Measurements from ENCODE around the gene CPZ. TPM values are rescaled to one million over a fixed set of nuclear protein-coding genes. Genes with fewer than 3 reads are reported as not detected.

Gene CPZ
- total RNA-seq, 1 experiment from 2014 or later, result 37.3 TPM

DNA sequence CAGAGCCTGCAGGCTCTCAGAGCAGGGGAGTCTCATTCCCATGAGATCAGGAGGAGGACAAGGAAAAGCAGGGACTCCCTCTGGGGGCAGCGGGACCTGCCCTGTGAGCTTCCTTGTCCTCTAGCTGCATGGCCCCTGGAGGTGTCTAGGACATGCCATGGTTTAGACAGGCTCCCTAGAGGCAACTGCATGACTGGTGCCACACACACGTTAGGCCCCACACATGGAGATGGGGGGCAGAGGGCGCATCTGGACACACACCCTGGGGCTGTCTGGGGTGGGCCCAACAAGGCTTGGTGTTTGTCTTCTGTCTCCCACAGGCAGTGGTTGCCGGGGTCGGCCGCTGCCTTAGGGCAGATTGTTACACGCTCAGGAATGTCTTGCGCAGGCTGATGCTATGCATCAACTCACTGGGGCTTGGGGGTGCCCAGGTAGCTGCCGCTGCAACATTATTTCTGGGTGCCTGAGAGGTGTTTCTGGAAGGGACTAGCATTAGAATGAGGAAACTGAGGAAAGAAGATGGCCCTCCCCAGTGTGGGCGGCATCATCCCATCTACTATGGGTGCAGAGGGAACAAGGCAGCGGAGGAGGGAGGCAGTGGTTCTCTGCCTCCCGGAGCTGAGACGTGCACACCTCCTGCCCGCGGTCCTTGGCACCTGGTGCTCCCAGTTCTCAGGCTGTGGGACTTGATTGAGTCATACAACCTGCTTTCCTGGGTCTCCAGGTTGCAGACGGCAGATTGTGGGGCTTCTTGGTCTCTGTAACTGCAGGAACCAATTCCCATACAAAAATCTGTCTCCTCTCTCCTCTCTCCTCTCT lies 44.4 kb upstream of the CPZ start:
- H3K14ac ChIP-seq (ENCODE audit: insufficient read depth, low read length), result no peak overlapping the region; the same call in 1 of the 2 replicates
- Mint-ChIP-seq H3K4me3 (no peak overlapping the region), H3K4me1 (peaks cover 18 to 29% of the 10 kb centered on the region in 2 experiments), H3K9me3 (no peaks in the 10 kb centered on the region; a peak in 1 of 5 replicates), H3K36me3 (ENCODE audit: insufficient read depth in 1 of 3, low read depth in 3 of 3) (no peaks in the 10 kb centered on the region), H3K27me3 (ENCODE audit: low read depth) (peaks cover 4% of the 10 kb centered on the region), H3K27ac (peak overlapping the region in 2 of 3 experiments; percentile 49 to 88; a peak in 2 of 7 replicates)
- no peak overlapping the region for H2BK120ac ChIP-seq (ENCODE audit: low read depth, low read length, poor library complexity, severe bottlenecking)
- no peak for DNase-seq
- H2BK5ac ChIP-seq (ENCODE audit: insufficient read length, low read length), result no peak overlapping the region
- no peak overlapping the region for H4K5ac ChIP-seq (ENCODE audit: insufficient read length, low read depth, low read length)
- H3K9ac ChIP-seq (ENCODE audit: extremely low read depth, insufficient read length, low read length), result no peak overlapping the region
- no peak overlapping the region for H3T11ph ChIP-seq (ENCODE audit: low read length)
- H2AFZ ChIP-seq (ENCODE audit: low read length), result no peak overlapping the region
- H3K27ac ChIP-seq (ENCODE audit: insufficient read length, low read depth, low read length), result no peak overlapping the region
- H3K18ac ChIP-seq (ENCODE audit: insufficient read length, low read depth, low read length), result no peak overlapping the region
- H3K56ac ChIP-seq (ENCODE audit: insufficient read length, low read depth, low read length), result no peak overlapping the region
- H3K27me3 ChIP-seq (ENCODE audit: insufficient read depth, low read length), result no peaks in the 10 kb centered on the region
- no peak overlapping the region for H2BK12ac ChIP-seq (ENCODE audit: insufficient read length, low read depth, low read length)
- no peak overlapping the region for H3K4me2 ChIP-seq (ENCODE audit: insufficient read depth, insufficient read length, low read length)
- no peak overlapping the region for H3K4ac ChIP-seq (ENCODE audit: low read depth, low read length)
- no peak overlapping the region for H4K91ac ChIP-seq (ENCODE audit: insufficient read length, low read depth, low read length)
- no peaks in the 10 kb centered on the region for H3K4me1 ChIP-seq (ENCODE audit: insufficient read depth, low read length)
- H3K23me2 ChIP-seq (ENCODE audit: insufficient read length, low read depth, low read length, poor library complexity, severe bottlenecking), result no peaks in the 10 kb centered on the region
- H2BK20ac ChIP-seq (ENCODE audit: low read depth, low read length, poor library complexity, severe bottlenecking), result no peak overlapping the region
- no peaks in the 10 kb centered on the region for H3K9me3 ChIP-seq (ENCODE audit: control insufficient read depth, low read depth, low read length)
- TF ChIP-seq, protein P1, sequence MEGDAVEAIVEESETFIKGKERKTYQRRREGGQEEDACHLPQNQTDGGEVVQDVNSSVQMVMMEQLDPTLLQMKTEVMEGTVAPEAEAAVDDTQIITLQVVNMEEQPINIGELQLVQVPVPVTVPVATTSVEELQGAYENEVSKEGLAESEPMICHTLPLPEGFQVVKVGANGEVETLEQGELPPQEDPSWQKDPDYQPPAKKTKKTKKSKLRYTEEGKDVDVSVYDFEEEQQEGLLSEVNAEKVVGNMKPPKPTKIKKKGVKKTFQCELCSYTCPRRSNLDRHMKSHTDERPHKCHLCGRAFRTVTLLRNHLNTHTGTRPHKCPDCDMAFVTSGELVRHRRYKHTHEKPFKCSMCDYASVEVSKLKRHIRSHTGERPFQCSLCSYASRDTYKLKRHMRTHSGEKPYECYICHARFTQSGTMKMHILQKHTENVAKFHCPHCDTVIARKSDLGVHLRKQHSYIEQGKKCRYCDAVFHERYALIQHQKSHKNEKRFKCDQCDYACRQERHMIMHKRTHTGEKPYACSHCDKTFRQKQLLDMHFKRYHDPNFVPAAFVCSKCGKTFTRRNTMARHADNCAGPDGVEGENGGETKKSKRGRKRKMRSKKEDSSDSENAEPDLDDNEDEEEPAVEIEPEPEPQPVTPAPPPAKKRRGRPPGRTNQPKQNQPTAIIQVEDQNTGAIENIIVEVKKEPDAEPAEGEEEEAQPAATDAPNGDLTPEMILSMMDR (conservative IDR thresholded peaks at IDR 0.05), result no peak
- H4K8ac ChIP-seq (replicated peaks; ENCODE audit: insufficient read length, low read depth, low read length), result no peak overlapping the region
- whole genome bisulfite sequencing (ENCODE audit: extremely low coverage, insufficient read length, low lambda C conversion rate), result no CpG with 5 or more reads among the region's 16 CpGs
- no peak overlapping the region for H3K23ac ChIP-seq (ENCODE audit: insufficient read length, low read depth, low read length)
- H3K79me1 ChIP-seq (ENCODE audit: insufficient read depth, low read depth, low read length, poor library complexity, severe bottlenecking), result no peaks in the 10 kb centered on the region
- H4K20me1 ChIP-seq (ENCODE audit: control insufficient read depth, insufficient read depth, insufficient read length), result peaks cover 2% of the 10 kb centered on the region
- no peak overlapping the region for H2BK15ac ChIP-seq (ENCODE audit: low read depth, low read length)
- H3K79me2 ChIP-seq (ENCODE audit: insufficient read depth, low read length), result no peaks in the 10 kb centered on the region
- H2AK5ac ChIP-seq (ENCODE audit: insufficient read length, low read length), result no peak overlapping the region
